ENCODE results near the gene PSMG3.

Gene PSMG3

DNA sequence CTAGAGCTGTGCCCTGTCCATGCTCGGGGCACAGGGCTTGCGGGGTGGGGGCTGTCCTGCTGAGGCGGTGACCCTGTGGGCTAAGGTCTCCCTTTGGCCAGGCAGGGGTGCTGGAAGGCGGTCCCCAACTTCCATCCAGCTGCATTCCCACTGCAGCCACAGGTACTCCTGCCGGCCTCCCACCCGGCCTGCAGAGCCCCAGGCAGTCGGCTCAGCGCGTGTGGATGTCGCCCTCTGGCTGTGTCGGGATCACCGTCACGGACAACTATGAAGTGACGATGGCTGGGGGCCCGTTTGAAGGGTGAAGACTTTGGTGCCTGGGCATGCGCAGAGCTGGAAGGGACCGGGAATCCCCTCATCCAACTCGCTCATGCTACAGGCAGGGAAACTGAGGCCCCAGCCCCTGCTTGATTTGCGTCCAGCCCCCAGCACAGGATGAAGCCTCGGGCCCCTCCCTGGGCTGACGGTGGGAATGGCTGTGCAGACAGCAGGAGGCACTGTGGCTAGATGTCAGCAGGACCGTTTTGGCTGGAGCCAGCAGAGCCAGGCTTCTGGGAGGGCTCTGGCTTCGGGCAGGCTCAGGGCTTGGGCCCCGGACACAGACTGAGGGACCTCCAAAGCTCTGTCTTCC, 11.5 kb downstream of the PSMG3 start:
- DNase-seq = no peak

DNA sequence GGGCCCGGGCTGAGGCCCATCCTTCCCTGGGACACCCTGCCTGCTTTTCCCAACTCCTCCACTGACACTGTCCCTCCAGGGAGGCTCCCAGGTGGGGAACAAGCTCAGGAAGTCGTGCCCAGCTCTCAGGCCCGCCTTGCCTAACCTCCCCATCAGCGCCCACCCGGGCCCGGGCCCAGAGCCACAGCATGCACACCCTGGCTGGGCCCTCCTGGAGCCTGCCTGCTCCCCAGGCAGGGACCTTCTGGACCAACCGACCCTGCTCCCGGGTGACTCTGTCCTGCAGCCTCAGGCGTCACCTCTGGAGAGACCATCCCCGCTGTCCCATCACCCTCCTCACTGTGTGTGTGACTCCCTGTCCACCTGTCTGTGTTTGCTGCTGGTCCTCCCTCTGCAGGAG, 12.1 kb downstream of the PSMG3 start:
- DNase-seq = no peak

DNA sequence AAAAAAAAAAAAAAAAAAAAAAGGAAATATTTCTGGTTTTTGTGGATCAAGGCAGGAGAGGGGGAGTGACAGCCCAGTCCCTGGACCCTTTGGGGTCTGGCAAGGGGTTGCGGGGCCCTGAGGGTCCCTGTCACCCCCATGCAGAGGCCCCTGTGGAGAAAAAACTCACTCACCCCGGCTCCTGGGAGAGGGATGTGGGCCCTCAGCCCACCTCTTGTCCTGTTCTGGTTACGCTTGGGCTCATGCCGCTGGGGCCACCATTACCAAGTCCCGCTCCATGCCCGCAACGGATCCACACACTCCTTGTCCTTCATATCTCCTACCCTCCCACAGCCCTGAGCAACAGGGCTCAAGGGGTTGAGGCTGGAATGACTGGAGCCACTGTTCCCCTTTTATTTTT, 12.8 kb downstream of the PSMG3 start:
- no peak for DNase-seq

DNA sequence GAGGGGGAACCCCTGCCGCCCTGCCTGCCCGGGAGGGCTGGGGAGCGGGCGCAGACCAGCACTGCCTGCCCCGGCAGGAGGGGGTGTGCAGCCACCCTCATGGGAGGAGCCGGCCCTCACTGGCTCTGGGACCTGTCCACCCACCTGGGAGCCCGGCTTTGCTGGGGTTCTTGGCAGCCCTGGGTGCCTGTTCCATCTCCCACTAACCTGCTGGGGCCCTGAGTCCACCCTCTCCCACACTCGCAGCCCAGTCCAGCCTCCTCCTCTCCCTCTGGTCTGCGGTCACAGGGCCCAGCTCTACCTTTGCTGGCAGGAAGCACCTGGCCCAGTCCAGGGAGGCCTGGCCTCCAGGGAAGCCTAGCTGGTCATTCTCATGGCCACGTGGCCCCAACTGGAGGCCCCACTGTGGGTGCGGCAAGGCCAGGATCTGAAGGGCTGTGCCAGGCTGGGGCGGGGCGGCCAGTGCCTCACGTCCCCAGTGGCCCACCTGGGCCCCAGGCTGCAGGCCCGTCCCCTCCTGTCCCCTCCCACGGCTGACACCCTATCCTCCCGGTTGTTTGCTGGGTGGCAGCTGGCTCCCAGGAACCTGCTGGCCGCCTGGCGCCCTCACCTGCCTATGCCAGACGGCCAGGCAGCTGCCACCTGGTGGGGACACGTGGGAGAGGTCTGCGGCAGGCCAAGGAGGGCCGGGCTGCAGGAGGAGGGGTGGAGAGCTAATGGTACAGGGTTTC, 13.9 kb downstream of the PSMG3 start, which contains the start of gene TMEM184A:
TMEM184A (minus strand) TSS at position 393 of the 731 bp plus-strand sequence. CDS start 721 bp downstream, outside the sequence.
- DNase-seq = no peak

DNA sequence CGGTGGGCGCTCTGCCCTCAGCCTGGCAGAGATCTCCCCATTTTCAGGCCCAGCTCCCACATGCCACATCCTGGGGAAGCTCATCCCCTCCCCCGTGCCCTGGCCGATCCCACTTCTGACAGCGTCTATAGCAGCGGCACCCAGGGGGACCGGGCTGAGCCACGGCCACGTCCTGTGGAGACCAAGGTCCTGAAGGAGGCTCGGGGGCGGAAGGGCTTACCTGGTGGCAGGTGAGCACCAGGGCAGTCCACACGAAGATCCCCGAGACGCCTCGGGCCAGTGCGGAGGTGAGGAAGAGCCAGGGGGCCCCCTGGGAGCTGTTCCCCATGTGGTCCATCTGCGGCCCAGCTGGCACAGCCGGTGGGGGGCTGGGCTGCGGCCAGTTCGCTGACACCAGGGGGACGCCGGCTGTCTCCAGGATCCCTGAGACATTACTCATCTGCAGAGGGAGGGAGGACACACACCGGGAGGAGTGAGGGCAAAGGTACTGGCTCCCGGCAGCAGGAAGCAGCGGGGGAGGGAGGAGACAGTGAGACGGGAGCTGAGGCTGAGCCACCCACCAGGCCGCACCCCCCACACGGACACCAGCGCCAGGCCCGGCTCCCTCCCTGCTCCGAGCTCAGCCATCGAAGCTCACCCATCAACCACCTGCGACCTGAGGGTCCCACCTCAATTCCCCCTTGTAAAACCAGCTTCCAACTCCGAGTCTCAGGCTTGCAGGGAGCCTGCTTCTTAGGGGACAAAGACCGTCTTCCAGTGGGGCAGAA, 14.6 kb downstream of the PSMG3 start:
- peak; percentile 86 for DNase-seq

DNA sequence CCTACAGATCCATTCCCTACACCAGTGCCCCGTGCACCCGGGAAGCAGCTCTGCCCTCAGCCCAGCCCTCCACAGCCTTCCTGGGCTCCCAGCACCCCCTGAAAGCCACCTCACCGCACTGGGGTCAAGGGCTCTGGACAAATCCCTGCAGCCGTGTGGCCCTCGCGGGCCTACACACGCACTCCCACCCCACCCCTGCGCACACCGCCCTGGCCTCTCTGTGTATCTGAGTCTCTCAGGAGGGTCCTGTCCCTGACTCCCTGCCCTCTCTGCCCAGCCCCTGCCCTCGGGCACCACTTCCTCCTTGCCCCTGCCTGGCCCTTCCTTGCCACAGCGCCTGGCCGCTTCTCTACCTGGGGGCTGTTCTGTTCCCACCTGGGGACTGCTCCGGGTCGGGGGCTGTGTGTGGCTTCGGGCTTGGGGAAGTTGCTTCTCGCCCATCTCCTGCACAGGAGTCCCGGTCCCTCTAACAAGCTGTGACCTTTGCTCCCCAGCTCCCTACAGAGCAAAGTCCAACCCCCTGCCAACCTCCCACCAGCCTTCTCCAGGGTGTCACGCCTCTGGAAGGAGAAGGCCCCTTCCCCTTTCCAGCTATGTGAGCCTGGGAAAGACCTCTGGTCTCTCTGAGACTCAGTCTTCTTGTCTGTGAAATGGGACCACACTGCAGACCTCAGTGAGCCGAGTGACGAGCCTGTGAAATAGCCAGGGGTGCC, 15.3 kb downstream of the PSMG3 start:
- no peak for DNase-seq

DNA sequence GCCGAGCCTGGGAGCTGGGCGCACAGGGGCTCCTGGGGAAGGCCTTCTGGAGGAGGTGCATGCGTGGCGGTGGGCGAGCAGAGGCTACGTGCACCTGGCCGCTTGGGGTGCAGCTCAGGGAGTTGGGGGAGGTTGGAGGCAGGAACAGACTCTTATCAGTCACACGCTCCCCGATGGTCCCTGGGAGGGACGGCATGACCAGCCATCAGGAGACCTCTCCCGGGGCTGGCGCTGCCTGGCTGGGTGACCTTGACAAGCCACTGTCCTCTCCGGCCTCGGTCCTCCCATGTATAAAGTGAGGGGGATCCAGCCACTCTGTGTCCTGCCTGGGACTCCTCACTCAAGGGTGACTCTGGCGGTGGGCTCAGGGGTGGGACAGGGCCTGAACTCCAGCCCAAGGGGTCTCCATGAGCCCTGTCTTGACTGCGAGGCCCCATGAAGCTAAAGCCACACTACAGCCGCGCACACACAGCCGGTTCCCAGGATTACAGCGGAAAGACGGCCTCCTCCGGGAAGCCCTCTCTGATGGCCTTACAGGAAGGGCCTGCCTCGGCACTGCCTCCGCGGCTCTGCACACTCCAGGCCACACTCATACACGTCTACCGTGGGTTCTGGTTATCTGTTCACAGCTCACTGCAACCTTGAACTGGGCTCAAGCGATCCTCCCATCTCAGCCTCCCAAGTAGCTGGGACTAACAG, 16.2 kb downstream of the PSMG3 start:
- no peak for DNase-seq

DNA sequence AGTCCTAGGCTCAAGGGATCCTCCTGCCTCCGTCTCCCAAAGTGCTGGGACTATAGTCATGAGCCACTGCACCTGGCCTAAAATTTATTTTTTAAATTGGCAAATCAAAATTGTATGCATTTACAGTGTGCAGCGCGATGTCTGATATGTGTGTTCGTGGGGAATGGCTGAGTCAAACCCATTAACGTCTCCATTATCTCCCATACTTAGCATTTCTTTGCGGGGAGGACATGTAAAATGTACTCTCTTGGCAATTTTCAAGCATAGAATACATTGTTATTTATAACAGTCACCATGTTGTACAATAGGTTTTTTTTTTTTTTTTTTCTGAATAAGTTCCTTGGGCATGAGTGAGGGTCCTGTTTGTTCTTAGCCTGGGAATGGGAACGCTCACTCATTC, 17.6 kb downstream of the PSMG3 start:
- peak; percentile 48 for DNase-seq

DNA sequence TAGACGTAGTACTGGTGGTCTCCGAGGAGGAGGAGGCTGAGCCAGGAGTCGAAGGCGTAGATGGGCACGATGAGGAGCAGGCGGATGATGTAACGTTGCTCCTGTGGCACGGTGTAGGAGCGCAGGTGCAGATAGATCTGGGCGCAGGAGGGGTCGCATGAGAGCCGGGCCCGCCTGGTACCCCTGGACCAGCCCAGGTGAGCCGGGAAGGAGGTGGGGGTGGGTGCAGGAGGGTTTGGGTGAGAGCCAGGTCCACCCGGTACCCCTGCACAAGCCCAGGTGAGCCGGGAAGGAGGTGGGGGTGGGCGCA, 19.0 kb downstream of the PSMG3 start:
- no peak for DNase-seq

DNA sequence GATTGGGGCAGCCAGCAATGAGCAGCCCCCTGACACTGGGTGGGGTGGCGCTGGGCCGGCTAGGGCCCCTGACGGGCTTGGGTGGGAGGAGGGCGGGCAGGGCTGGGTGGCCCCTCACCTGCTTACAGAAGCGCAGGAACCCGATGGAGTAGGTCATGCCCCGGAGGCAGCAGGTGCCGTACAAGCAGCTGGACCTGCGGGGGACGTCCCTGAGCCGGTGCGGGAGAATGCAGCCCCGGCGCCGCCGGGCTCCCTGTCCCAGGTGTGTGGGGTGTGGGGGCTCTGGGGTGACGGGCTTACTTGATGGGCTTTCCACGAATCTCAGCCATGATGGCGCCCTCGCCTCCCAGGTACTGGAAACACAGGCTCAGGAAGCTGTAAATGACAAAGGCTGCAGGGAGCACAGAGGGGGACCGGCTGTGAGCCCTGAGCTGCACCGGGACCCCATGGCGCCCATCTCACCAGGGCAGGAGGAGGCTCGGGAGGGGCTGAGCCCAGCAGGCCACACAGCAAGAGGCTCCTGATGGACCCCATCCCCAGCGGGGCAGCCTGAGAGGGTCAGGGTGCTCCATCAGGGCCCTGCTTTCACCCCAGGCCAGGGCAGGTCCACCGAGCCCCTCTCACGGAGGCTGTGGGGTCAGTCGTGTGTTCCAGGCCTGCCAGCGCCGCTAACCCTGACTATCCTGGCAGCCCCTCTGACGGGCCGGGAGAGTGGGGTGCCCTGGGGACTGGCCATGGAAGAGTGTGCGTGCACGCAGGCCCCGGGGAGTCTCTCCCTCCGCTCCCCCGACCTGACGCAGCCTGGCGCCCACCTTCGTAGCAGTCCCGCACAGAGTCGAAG, 19.6 kb downstream of the PSMG3 start:
- DNase-seq = no peak

DNA sequence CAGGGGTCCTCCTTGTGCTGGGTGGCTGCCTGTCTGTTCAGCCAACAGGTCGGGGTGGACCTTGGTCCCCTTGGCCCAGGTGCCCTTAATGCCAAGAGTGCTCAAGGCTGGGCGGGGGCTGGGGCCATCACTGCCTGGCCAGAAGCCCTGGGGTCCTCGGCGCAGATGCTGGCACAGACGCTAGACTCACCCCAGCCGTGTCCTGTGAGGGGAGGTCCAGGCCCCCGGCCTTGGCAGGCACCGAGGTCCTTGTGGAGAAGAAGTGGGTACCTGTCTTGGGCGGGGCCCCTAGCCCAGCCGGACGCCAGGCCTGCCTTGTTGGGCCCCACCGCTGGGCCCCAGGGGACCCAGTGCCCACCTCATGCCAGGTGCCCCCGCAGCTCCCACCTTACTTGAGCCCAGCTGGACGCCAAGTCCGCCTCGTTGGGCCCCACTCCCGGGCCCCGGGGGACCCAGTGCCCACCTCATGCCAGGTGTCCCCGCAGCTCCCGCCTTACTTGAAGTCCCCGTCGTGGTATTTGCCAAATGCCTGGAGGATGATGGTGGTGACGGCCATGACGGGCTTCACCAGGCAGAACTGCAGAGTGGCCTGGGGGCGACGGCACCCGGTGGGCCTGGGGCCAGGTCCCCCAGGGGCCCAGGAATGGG, 20.4 kb downstream of the PSMG3 start:
- DNase-seq = no peak

DNA sequence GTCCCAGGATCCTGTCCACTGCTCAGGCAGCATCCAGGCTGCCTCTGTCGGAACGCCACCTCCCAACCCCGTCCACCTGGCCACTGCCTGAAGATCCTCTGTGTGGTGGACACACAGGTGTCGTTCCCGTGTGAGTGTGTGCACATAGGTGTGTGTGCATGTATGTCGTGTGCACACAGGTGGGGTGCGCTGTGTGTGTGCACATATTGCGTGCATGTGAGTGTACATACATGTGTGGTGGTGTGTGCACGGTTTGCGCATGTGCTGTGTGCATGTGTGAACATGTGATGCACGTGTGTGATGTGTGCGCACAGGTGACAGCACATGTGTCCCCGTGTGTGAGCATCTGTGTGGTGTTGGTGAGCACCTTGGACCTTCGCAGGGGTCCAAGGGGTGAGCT, 20.9 kb downstream of the PSMG3 start:
- DNase-seq = no peak

DNA sequence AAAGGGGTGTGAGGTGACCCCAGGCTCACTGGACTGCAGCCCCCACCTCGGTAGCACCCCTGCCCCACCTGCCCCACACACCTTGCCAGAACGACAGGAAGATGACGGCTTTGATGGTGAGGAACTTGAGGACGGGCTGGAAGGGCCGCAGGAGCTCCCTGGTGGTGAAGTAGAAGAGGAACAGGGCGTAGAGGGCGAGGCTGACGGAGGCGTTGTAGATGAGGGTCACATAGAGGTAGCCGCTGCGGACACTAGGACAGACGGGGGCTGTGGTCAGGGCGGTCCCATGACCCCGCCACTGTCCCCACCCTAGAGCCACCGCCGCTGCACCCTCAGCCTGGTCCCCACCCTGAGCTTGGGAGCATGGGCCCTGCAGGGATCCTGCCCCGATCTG, 21.4 kb downstream of the PSMG3 start:
- DNase-seq = no peak

DNA sequence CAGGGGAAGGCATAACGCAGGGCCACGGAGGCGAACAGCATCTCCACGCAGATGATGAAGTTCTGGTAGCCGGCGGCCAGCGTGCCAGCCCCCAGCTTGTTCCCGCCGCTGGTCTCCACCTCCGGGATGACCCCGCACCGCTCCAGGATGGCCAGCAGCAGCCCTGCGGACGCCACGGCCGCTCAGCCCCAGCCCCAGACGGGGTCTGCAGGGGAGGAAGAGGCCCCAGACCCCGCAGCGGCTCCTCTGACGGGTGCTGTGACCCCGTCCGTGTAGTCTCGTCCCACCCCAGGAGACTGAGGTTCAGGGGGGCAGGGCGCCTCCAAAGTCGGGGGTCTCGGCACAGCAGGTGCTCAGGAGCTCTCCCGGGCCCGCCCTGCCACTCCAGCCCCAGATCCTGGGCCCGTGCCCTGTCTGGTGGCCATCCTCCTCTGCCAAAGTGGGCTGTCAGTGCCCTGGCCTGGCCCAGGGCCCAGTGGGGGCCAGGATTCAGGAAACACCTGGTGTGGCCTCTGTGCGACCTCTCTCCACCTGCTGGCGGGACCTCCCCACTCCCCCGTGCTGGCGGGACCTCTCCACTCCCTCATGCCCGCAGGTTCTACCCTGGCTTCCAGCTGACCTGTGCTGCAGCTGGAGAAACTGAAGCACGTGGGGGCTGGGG, 21.9 kb downstream of the PSMG3 start:
- no peak for DNase-seq

DNA sequence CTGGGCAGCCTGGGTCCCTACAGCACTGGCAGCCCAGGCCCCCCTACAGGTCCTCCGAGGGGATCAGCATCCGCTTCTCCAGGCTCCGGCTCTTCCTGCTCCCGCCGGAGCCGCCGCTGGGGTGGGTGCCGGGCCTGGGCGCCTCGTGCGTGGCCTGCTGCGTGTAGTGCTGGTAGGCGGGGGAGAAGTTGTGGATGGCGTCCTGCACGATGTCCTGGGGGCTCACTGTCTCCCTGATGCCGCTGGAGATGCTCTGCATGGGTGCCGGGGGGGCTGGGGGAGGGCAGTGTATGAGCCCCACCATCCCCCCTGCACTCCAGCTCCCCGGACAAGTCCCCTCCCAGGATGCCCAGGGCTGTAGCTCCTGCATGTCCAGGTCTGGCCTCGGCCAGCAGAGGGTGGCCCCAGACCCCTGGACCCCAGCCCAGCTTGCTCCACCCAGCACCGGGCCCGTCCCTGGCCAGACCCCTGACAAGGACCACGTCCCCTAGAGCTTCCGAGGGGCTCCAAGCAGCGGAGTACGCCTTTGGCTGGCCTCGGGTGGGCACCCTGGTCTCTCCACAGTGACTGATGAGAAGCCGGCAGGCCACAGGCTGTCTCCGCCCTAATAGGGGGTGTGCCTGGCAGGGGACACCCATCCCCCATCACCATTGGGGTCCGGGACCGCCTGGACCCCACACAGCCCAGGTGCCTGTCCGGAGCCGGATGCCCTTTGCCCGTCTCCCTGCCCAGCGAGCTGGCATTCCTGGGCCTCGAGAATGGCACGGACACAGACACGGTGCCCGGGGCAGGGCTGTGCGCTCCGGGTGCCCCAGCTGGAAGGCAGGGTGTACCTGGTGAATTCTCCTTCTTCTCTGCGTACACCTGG, 22.7 kb downstream of the PSMG3 start:
- DNase-seq = no peak

DNA sequence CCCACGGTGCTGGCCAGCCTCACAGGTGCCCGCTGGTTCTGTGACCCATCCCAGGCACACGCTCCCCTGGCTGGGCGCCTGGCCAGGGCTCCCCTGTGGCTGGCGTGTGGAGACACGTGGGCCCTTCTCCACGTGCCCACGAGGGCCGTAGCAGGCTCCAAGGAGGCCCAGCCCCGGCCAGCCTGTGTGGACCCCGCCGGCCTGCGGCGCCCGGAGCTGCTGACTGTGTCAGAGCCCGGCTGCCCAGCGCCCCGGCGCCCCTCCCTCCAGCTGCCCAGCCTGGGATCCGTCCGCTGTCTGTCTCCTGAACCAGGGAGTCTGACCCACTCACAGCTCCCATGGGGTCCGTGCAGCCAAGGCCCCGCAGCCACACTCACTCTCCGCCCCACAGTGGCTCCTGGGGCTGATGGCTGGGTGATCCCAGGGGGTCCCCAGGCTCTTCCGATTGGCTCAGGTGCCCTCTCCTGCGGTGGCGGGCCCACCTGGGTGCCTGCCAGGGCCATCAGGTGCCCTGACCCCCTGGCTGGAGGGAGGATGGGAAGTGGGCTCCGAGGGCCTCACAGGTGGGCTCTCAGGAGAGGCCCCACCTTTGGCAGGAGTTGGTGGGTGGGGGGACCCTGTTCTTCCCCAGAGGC, 23.4 kb downstream of the PSMG3 start:
- DNase-seq = no peak

DNA sequence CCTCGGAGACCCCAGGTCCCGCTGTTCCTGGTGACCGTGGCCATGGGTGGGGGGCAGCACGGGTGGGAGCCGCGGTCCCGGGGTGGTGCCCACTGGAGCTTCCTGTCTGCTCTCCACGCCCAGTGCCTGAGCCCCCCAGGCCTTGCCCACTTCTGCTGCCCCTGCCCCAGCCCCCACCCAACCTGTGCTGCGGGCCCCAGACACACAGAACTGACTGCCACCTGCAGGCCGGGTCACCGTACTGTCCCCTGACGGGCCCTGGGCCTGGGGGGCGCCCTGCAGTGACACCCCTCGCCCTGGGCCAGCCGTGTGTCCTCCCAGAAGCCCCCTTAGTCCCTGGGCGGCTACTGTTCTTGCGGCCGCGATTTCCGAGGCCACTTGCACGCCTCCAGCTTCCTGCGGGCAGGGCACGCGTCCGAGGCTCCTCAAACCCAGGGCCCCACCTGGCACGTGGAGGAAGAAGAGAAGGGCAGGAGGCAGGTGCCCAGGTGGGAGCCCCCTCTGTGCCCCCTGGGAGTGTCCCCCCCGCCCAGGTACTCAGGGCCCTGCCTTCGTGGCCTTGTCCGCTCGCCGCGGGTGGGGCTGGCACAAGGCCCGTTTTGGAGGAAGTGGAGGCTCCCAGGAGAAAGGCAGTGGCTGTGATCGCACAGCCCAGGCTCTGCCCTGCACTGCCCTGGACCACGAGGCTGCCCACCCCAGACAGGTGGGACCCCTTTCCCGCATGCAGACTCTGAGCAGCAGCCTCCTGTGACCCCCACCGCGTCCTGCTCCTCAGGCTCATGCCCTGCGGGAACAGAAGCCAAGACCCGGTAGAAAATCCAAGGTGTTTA, 24.2 kb downstream of the PSMG3 start:
- DNase-seq = no peak

DNA sequence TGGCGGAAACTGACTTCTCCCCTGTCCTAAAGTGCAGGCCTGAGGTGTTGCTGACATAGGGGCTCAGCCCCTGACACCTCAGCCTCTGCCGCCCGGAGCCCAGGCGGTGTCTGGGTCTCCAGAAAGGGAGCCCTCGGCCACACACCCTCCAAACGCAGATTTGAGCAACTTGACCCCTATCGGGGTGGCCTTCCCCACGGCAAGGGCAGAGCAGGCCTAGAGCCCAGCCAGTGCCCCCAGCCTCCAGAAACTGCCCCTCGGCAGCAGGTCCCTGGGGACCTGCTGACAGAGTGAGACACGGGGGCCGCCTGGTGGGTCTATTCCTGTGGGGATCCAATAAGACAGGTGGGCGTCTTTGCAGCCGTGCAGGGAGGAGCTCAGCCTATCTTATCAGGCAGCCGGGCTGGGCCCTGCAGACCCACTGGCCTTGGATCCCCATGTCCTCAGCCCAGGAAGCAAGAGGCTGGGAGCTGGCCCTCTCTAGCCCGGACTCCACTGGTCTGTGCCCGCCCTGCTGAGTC, 24.9 kb downstream of the PSMG3 start:
- DNase-seq = no peak

All from fibroblast of skin of abdomen (primary cell).